Caco-2 (cell line): ENCODE data around the gene AKAP12. TPM values are rescaled to one million over a fixed set of nuclear protein-coding genes. Genes with fewer than 3 reads are reported as not detected.

Experiments used
- BruUV-seq: library from RNA; stranded (reverse); fragments of 400-500 nt; replicated peaks from 2 replicates; lab custom pipeline; 2021; lab: Mats Ljungman, UMichigan
- CTCF ChIA-PET: fragments of 300-600 bp; sonication (Branson Sonifier 250); formaldehyde crosslinking; loops from one replicate; lab custom pipeline; 2022; ENCODE audit warnings: antibody characterized with exemption; lab: Charles Lee
- POLR2A ChIA-PET: fragments of 300-600 bp; sonication (Branson Sonifier 250); formaldehyde crosslinking; loops from one replicate; lab custom pipeline; 2022; ENCODE audit warnings: antibody characterized with exemption; lab: Charles Lee
- DNase-seq, 2 experiments: peaks; one replicate each; pipeline versions ENCODE4 v3.0.0 to v3.0.0-alpha.2; 2020 to 2022
- H3K27me3 ChIP-seq: replicated peaks from 2 replicates; pipeline ENCODE4 v1.6.0; 2011; ENCODE audit warnings: low read length; ENCODE audit not compliant: control insufficient read depth, insufficient read depth
- H3K36me3 ChIP-seq: 2 replicates; pipeline ENCODE4 v1.5.1; 2011; ENCODE audit warnings: low read length; ENCODE audit not compliant: control insufficient read depth, insufficient read depth
- H3K4me1 ChIP-seq: fragments of 250-450 bp; sonication (Bioruptor Pico); 2 replicates; pipeline ENCODE4 v1.5.1; 2020; ENCODE audit warnings: mild to moderate bottlenecking
- H3K4me3 ChIP-seq: 2 replicates; pipeline ENCODE4 v1.5.1; 2011; ENCODE audit warnings: low read depth, mild to moderate bottlenecking, control low read depth, low read length
- H3K9me3 ChIP-seq: fragments of 250-450 bp; sonication (Bioruptor Pico); 2 replicates; pipeline ENCODE4 v1.5.1; 2020; ENCODE audit warnings: mild to moderate bottlenecking, moderate library complexity
- H3K27ac Mint-ChIP-seq: one replicate; pipeline ENCODE4 v1.8.0; 2022; ENCODE audit warnings: mixed read lengths; ENCODE audit not compliant: unreplicated experiment
- H3K27me3 Mint-ChIP-seq: one replicate; pipeline ENCODE4 v1.8.0; 2022; ENCODE audit warnings: mixed read lengths; ENCODE audit not compliant: insufficient read depth, unreplicated experiment
- H3K36me3 Mint-ChIP-seq: one replicate; pipeline ENCODE4 v1.8.0; 2022; ENCODE audit warnings: mild to moderate bottlenecking, mixed read lengths; ENCODE audit not compliant: insufficient read depth, unreplicated experiment
- H3K4me1 Mint-ChIP-seq: one replicate; pipeline ENCODE4 v1.8.0; 2022; ENCODE audit warnings: low read depth, mixed read lengths; ENCODE audit not compliant: unreplicated experiment
- H3K4me3 Mint-ChIP-seq: one replicate; pipeline ENCODE4 v1.8.0; 2022; ENCODE audit warnings: mild to moderate bottlenecking, moderate library complexity, mixed read lengths; ENCODE audit not compliant: unreplicated experiment
- H3K9me3 Mint-ChIP-seq: one replicate; pipeline ENCODE4 v1.8.0; 2022; ENCODE audit warnings: mixed read lengths; ENCODE audit not compliant: unreplicated experiment
- CTCF ChIP-seq, 2 experiments: fragments of 200-600 bp in 1 of 2; IDR thresholded peaks; 1 replicate in 1 of 2; 2 replicates in 1 of 2; pipeline versions ENCODE4 v1.5.1 to v1.8.0; 2011 to 2022; ENCODE audit warnings: antibody characterized with exemption in 1 of 2, control low read depth in 1 of 2, inconsistent platforms in 1 of 2, low read depth in 1 of 2, low read length in 1 of 2, mild to moderate bottlenecking in 1 of 2, moderate library complexity in 1 of 2; ENCODE audit not compliant: insufficient read depth in 1 of 2, severe bottlenecking in 1 of 2, unreplicated experiment in 1 of 2
- intact Hi-C: fragments of 100-400 bp; cut with micrococcal nuclease; formaldehyde crosslinking; loops from one replicate; pipeline ENCODE4 v1.10.0; 2022; ENCODE audit not compliant: unreplicated experiment
- total RNA-seq: library from RNA; stranded (reverse); gene quantifications from 2 replicates; pipeline ENCODE4 v1.2.3, GENCODE V29; 2022

AKAP12 gene
- total RNA-seq, 1 experiment from 2014 or later, result 0.93 TPM

DNA sequence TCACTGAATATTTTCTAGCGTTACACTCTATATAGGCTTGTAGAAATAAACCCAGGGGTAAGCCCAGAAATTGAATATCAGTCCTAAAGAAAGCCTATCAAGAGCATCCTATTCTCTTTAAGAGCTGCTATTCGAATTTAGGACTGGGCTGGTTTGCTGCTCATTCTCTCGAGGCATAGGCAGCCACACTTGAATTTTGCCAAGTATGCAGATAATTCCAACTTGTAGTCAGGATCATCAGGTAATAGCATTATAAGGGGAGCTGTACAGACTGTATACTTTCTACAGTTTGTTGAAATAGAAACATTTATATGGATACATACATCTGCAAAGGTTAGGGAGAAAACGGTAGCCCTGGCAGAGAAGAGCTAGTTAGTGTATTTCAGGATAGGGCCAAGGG is 153.6 kb downstream of the AKAP12 start:
- no peaks in the 10 kb centered on the region for H3K9me3 ChIP-seq
- POLR2A ChIA-PET, result no interaction called here
- Mint-ChIP-seq H3K4me1 (peaks cover 18% of the 10 kb centered on the region), H3K9me3 (no peaks in the 10 kb centered on the region), H3K4me3 (peak overlapping the region; percentile 88), H3K27me3 (no peaks in the 10 kb centered on the region), H3K36me3 (peaks cover 31% of the 10 kb centered on the region), H3K27ac (peak overlapping the region; percentile 36)
- H3K27me3 ChIP-seq, result no peaks in the 10 kb centered on the region
- peaks cover 17% of the 10 kb centered on the region for H3K4me1 ChIP-seq
- no peak for TF ChIP-seq CTCF (IDR thresholded peaks at IDR 0.05; ENCODE audit: insufficient read depth in 1 of 2, low read depth in 1 of 2, low read length in 1 of 2, severe bottlenecking in 1 of 2, unreplicated experiment in 1 of 2)
- DNase-seq, result no peak
- CTCF ChIA-PET, result no interaction called here
- BruUV-seq, result no TSS peak
- no peaks in the 10 kb centered on the region for H3K36me3 ChIP-seq
- intact Hi-C loops, result no loop called here
- 0 out of 2 replicates have a peak overlapping the region, but pooled peaks have one; percentile 72 for H3K4me3 ChIP-seq

GRCh38 chr6:151399679-151400078 is 159.9 kb downstream of the AKAP12 start:
- H3K4me1 ChIP-seq, result peaks cover 16% of the 10 kb centered on the region
- H3K9me3 ChIP-seq, result no peaks in the 10 kb centered on the region
- no peaks in the 10 kb centered on the region; the same call in 1 of the 2 replicates for H3K36me3 ChIP-seq
- no peak for TF ChIP-seq CTCF (IDR thresholded peaks at IDR 0.05; ENCODE audit: insufficient read depth in 1 of 2, low read depth in 1 of 2, low read length in 1 of 2, severe bottlenecking in 1 of 2, unreplicated experiment in 1 of 2)
- no TSS peak for BruUV-seq
- Mint-ChIP-seq H3K4me3 (no peak overlapping the region), H3K27me3 (no peaks in the 10 kb centered on the region), H3K4me1 (no peaks in the 10 kb centered on the region), H3K27ac (no peak overlapping the region), H3K36me3 (peaks cover 34% of the 10 kb centered on the region), H3K9me3 (no peaks in the 10 kb centered on the region)
- H3K4me3 ChIP-seq, result no peak overlapping the region
- POLR2A ChIA-PET, result no interaction called here
- CTCF ChIA-PET, result no interaction called here
- DNase-seq, result peak in 1 of 2 experiments; percentile 9
- H3K27me3 ChIP-seq, result no peaks in the 10 kb centered on the region
- intact Hi-C loops, result no loop called here

GRCh38 chr6:151400473-151400872 is 160.7 kb downstream of the AKAP12 start:
- intact Hi-C loops, result no loop called here
- Histone ChIP-seq H3K36me3 (no peaks in the 10 kb centered on the region; the same call in 1 of the 2 replicates), H3K4me1 (peaks cover 16% of the 10 kb centered on the region), H3K27me3 (no peaks in the 10 kb centered on the region), H3K4me3 (no peak overlapping the region), H3K9me3 (no peaks in the 10 kb centered on the region)
- Mint-ChIP-seq H3K4me3 (no peak overlapping the region), H3K27me3 (no peaks in the 10 kb centered on the region), H3K27ac (no peak overlapping the region), H3K36me3 (peaks cover 42% of the 10 kb centered on the region), H3K4me1 (no peaks in the 10 kb centered on the region), H3K9me3 (no peaks in the 10 kb centered on the region)
- ChIA-PET POLR2A (no interaction called here), CTCF (no interaction called here)
- BruUV-seq, result no TSS peak
- no peak for DNase-seq
- TF ChIP-seq CTCF (IDR thresholded peaks at IDR 0.05; ENCODE audit: insufficient read depth in 1 of 2, low read depth in 1 of 2, low read length in 1 of 2, severe bottlenecking in 1 of 2, unreplicated experiment in 1 of 2), result no peak
